SK-N-SH (cell line): ENCODE measurements around the gene KNOP1. TPM values are rescaled to one million over a fixed set of nuclear protein-coding genes. Genes with fewer than 3 reads are reported as not detected.

Experiments used
- CTCF ChIA-PET: fragments of 300-600, 350-600 bp; formaldehyde crosslinking; extraction: SDS; loops from one replicate; lab custom pipeline; 2021; lab: Yijun Ruan, JAX
- POLR2A ChIA-PET: fragments of 350-600 bp; sonication (Branson Sonifier 250); formaldehyde crosslinking; extraction: SDS; loops from one replicate; lab custom pipeline; 2020; ENCODE audit warnings: antibody characterized with exemption, inconsistent platforms; lab: Yijun Ruan, JAX
- DNase-seq: peaks from one replicate; pipeline ENCODE4 v3.0.0; 2012
- H2AFZ ChIP-seq: fragments of 200-600 bp; sonication (generic); 2 replicates; pipeline ENCODE4 v1.8.1; 2016; ENCODE audit warnings: antibody characterized with exemption, mild to moderate bottlenecking, low read depth
- H3F3A ChIP-seq: fragments of 200-600 bp; sonication (generic); replicated peaks from 2 replicates; pipeline ENCODE3; 2016; ENCODE audit warnings: antibody characterized with exemption, mild to moderate bottlenecking; ENCODE audit not compliant: insufficient read depth
- H3K27ac ChIP-seq, 2 experiments: fragments of 200-500 bp in 1 of 2; fragments of 200-600 bp in 1 of 2; sonication (Bioruptor generic) in 1 of 2; sonication (generic), shearing (Covaris generic) in 1 of 2; 2 replicates each; pipeline versions ENCODE4 v1.5.1 to v1.6.1; 2014 to 2016; ENCODE audit warnings: low read depth in 2 of 2, inconsistent platforms in 1 of 2, low read length in 1 of 2, mild to moderate bottlenecking in 1 of 2, mixed read lengths in 1 of 2
- H3K27me3 ChIP-seq: fragments of 200-600 bp; sonication (generic), shearing (Covaris generic); 2 replicates; pipeline ENCODE4 v1.6.1; 2016; ENCODE audit warnings: mixed run types; ENCODE audit not compliant: insufficient read depth
- H3K36me3 ChIP-seq, 2 experiments: fragments of 200-500 bp in 1 of 2; fragments of 200-600 bp in 1 of 2; sonication (Bioruptor generic) in 1 of 2; sonication (generic) in 1 of 2; replicated peaks in 1 of 2; 2 replicates each; pipeline versions ENCODE3 to v1.5.1; 2014 to 2016; ENCODE audit warnings: low read length in 1 of 2, mild to moderate bottlenecking in 1 of 2; ENCODE audit not compliant: insufficient read depth in 2 of 2, control insufficient read depth in 1 of 2
- H3K4me1 ChIP-seq, 2 experiments: fragments of 200-500 bp in 1 of 2; fragments of 200-600 bp in 1 of 2; sonication (Bioruptor generic) in 1 of 2; sonication (generic), shearing (Covaris generic) in 1 of 2; 2 replicates each; pipeline versions ENCODE4 v1.5.1 to v1.6.1; 2014 to 2016; ENCODE audit warnings: low read depth in 1 of 2, low read length in 1 of 2, mixed run types in 1 of 2; ENCODE audit not compliant: insufficient read depth in 2 of 2, control insufficient read depth in 1 of 2
- H3K4me2 ChIP-seq: fragments of 200-600 bp; sonication (generic), shearing (Covaris generic); 2 replicates; pipeline ENCODE4 v1.6.1; 2017; ENCODE audit warnings: mixed run types
- H3K4me3 ChIP-seq, 2 experiments: fragments of 200-500 bp in 1 of 2; fragments of 200-600 bp in 1 of 2; sonication (Bioruptor generic) in 1 of 2; sonication (generic), shearing (Covaris generic) in 1 of 2; 2 replicates each; pipeline versions ENCODE4 v1.5.1 to v1.8.1; 2014 to 2016; ENCODE audit warnings: low read depth in 2 of 2, inconsistent platforms in 1 of 2, low read length in 1 of 2, mild to moderate bottlenecking in 1 of 2, mixed read lengths in 1 of 2, moderate library complexity in 1 of 2
- H3K79me2 ChIP-seq: fragments of 200-600 bp; sonication (generic); 2 replicates; pipeline ENCODE4 v1.8.1; 2017; ENCODE audit warnings: mild to moderate bottlenecking; ENCODE audit not compliant: insufficient read depth
- H3K9ac ChIP-seq: fragments of 200-600 bp; sonication (generic); 2 replicates; pipeline ENCODE4 v1.6.1; 2017; ENCODE audit warnings: mixed run types
- H3K9me2 ChIP-seq: fragments of 200-600 bp; sonication (generic); 2 replicates; pipeline ENCODE4 v1.6.1; 2017; ENCODE audit warnings: mixed run types
- H3K9me3 ChIP-seq: fragments of 200-600 bp; sonication (generic); 2 replicates; pipeline ENCODE4 v1.6.1; 2017; ENCODE audit warnings: mixed run types, mild to moderate bottlenecking, moderate library complexity
- H4K20me1 ChIP-seq: fragments of 200-600 bp; sonication (generic); 2 replicates; pipeline ENCODE4 v1.6.1; 2017; ENCODE audit warnings: mild to moderate bottlenecking, mixed run types; ENCODE audit not compliant: insufficient read depth
- CHD2 ChIP-seq: fragments of 150-350 bp; IDR thresholded peaks from 2 replicates; pipeline ENCODE4 v1.6.1; 2018; ENCODE audit warnings: low read length; ENCODE audit not compliant: partially characterized antibody
- EP300 ChIP-seq, 2 experiments: IDR thresholded peaks; 2 replicates each; pipeline versions ENCODE4 v1.4.0 to v1.6.1; 2012; ENCODE audit warnings: borderline replicate concordance in 1 of 2, low read depth in 1 of 2, low read length in 1 of 2
- FOSL2 ChIP-seq: IDR thresholded peaks from 2 replicates; pipeline ENCODE4 v1.4.0; 2012; ENCODE audit warnings: low read depth, mild to moderate bottlenecking, moderate library complexity, borderline replicate concordance
- GATA2 ChIP-seq: sonication (generic); formaldehyde crosslinking; IDR thresholded peaks from 2 replicates; pipeline ENCODE4 v1.5.0; 2020; ENCODE audit warnings: mild to moderate bottlenecking, missing genetic modification reagents
- IRF3 ChIP-seq: fragments of 150-350 bp; IDR thresholded peaks from 2 replicates; pipeline ENCODE4 v1.6.1; 2016; ENCODE audit warnings: mild to moderate bottlenecking, low read depth, low read length
- MEF2A ChIP-seq: IDR thresholded peaks from 2 replicates; pipeline ENCODE4 v1.4.0; 2012; ENCODE audit warnings: low read depth, borderline replicate concordance
- MXI1 ChIP-seq: IDR thresholded peaks from 2 replicates; pipeline ENCODE4 v1.6.1; 2012; ENCODE audit warnings: mild to moderate bottlenecking, low read depth, low read length, improper control_type of control experiment
- PBX3 ChIP-seq: IDR thresholded peaks from 2 replicates; pipeline ENCODE4; 2012
- RAD21 ChIP-seq: IDR thresholded peaks from 2 replicates; pipeline ENCODE4 v1.6.1; 2012; ENCODE audit warnings: mild to moderate bottlenecking, low read length
- RCOR1 ChIP-seq: fragments of 150-350 bp; IDR thresholded peaks from 2 replicates; pipeline ENCODE4 v1.6.1; 2017; ENCODE audit warnings: antibody characterized with exemption, low read length
- RFX5 ChIP-seq: IDR thresholded peaks from 2 replicates; pipeline ENCODE4 v1.6.1; 2012; ENCODE audit warnings: mild to moderate bottlenecking, improper control_type of control experiment, low read length
- SMC3 ChIP-seq: IDR thresholded peaks from 2 replicates; pipeline ENCODE4 v1.6.1; 2012; ENCODE audit warnings: low read depth, low read length, improper control_type of control experiment
- TCF12 ChIP-seq: IDR thresholded peaks from 2 replicates; pipeline ENCODE4 v1.4.0; 2012
- YY1 ChIP-seq: IDR thresholded peaks from 2 replicates; pipeline ENCODE4 v1.4.0; 2012; ENCODE audit warnings: low read depth, mild to moderate bottlenecking
- ZBTB33 ChIP-seq: IDR thresholded peaks from 2 replicates; pipeline ENCODE4 v1.4.0; 2012; ENCODE audit warnings: low read depth, borderline replicate concordance
- WGBS: methylation state at CpG from one replicate; pipeline ENCODE4 v1.1.6; 2017; ENCODE audit warnings: low lambda C conversion rate; 5-methylcytosine and 5-hydroxymethylcytosine counted together
- polyA plus RNA-seq, 3 experiments: library from polyadenylated mRNA; depleted of rRNA; stranded (reverse); fragments of >200 nt; gene quantifications; 2 replicates each; pipeline ENCODE4 v1.2.3, GENCODE V29; 2012

The KNOP1 gene
- polyA plus RNA-seq, 1 of the 3 experiments (the other 2 are of a cell fraction), result 13.2 TPM

GRCh38 chr16:19698480-19699465 lies 19.3 kb downstream of the KNOP1 start:
- no peak for DNase-seq
- H3K27ac ChIP-seq, result no peak overlapping the region; a peak in 1 of 4 replicates
- H3K27me3 ChIP-seq, result no peaks in the 10 kb centered on the region
- peaks cover 23% of the 10 kb centered on the region for H4K20me1 ChIP-seq
- no peaks in the 10 kb centered on the region for H3K9me3 ChIP-seq
- H3K4me2 ChIP-seq, result no peak overlapping the region
- POLR2A ChIA-PET, result interaction anchor here (1.9 kb wide), 1 partner anchor 30 kb away, joined by 5 read pairs; no protein-coding TSS in a partner anchor
- no peak for TF ChIP-seq MXI1
- TF ChIP-seq FOSL2, result no peak
- no peak for TF ChIP-seq MEF2A
- TF ChIP-seq SMC3, result no peak
- no peak for TF ChIP-seq RFX5
- no peak for TF ChIP-seq EP300 (IDR thresholded peaks at IDR 0.05; ENCODE audit: borderline replicate concordance in 1 of 2, low read depth in 1 of 2, low read length in 1 of 2)
- no peak for TF ChIP-seq GATA2 (CRISPR knock-in tag)
- TF ChIP-seq, all 33 proteins: peak for 0
- peaks cover 16% of the 10 kb centered on the region in 2 experiments for H3K4me1 ChIP-seq
- peaks cover 8% of the 10 kb centered on the region; the same call in 1 of the 2 replicates for H3K79me2 ChIP-seq
- peaks cover 30% of the 10 kb centered on the region for H3F3A ChIP-seq
- H3K9ac ChIP-seq, result no peak overlapping the region
- WGBS, result 90% methylated on average over 19 of the region's 19 CpGs
- H2AFZ ChIP-seq, result no peak overlapping the region
- H3K36me3 ChIP-seq, result peaks cover 30% of the 10 kb centered on the region in 2 experiments
- no peak overlapping the region for H3K4me3 ChIP-seq
- no peaks in the 10 kb centered on the region for H3K9me2 ChIP-seq
- CTCF ChIA-PET, result interaction anchor here (1.1 to 1.5 kb wide), 2 partner anchors 44 to 97 kb away, joined by 3 to 4 read pairs; no protein-coding TSS in a partner anchor

GRCh38 chr16:19697756-19698318 lies 20.2 kb downstream of the KNOP1 start:
- POLR2A ChIA-PET, result interaction anchor here (1.9 kb wide), 1 partner anchor 29 kb away, joined by 5 read pairs; no protein-coding TSS in a partner anchor

More at GRCh38 chr16:19697756-19698318, 20.2 kb downstream of the KNOP1 start:
- H2AFZ ChIP-seq, result no peak overlapping the region
- peaks cover 16% of the 10 kb centered on the region in 2 experiments for H3K4me1 ChIP-seq
- no peaks in the 10 kb centered on the region for H3K27me3 ChIP-seq
- H3K36me3 ChIP-seq, result peaks cover 22 to 24% of the 10 kb centered on the region in 2 experiments
- H3K9me2 ChIP-seq, result no peaks in the 10 kb centered on the region
- H3K79me2 ChIP-seq, result peaks cover 8% of the 10 kb centered on the region; the same call in 1 of the 2 replicates
- CTCF ChIA-PET, result no interaction called here
- no peak overlapping the region for H3K4me2 ChIP-seq
- DNase-seq, result no peak
- WGBS, result 92% methylated on average over 5 of the region's 8 CpGs
- H3F3A ChIP-seq, result peaks cover 30% of the 10 kb centered on the region
- no peaks in the 10 kb centered on the region for H3K9me3 ChIP-seq
- H3K27ac ChIP-seq, result no peak overlapping the region; a peak in 1 of 4 replicates
- TF ChIP-seq FOSL2, result no peak
- TF ChIP-seq ZBTB33, result no peak
- TF ChIP-seq CHD2, result no peak
- TF ChIP-seq RAD21, result no peak
- TF ChIP-seq PBX3, result no peak
- TF ChIP-seq RCOR1, result no peak
- no peak for TF ChIP-seq YY1
- no peak for TF ChIP-seq IRF3
- TF ChIP-seq MEF2A, result no peak
- no peak for TF ChIP-seq TCF12
- TF ChIP-seq GATA2 (CRISPR knock-in tag), result no peak
- H3K9ac ChIP-seq, result no peak overlapping the region
- H3K4me3 ChIP-seq, result no peak overlapping the region
- peaks cover 23% of the 10 kb centered on the region for H4K20me1 ChIP-seq
